Prostate gland (tissue), 2 donors: ENCODE measurements around the gene BIRC7. TPM values are rescaled to one million over a fixed set of nuclear protein-coding genes. Genes with fewer than 3 reads are reported as not detected.

Experiments
- DNase-seq: peaks from one replicate; pipeline ENCODE4 v3.0.0-alpha.2; 2019; ENCODE audit warnings: low spot score
- H3K27ac ChIP-seq, 2 donors: fragments of 200-600 bp; sonication (generic); 2 replicates each; pipeline ENCODE4 v1.5.1; 2017 to 2019
- H3K27me3 ChIP-seq: fragments of 200-600 bp; sonication (generic); replicated peaks from 2 replicates; pipeline ENCODE4 v1.5.1; 2019; ENCODE audit not compliant: insufficient read depth
- H3K36me3 ChIP-seq, 2 donors: fragments of 200-600 bp; sonication (generic); 1 replicate in 1 of 2; 2 replicates in 1 of 2; pipeline versions ENCODE4 v1.5.1 to v1.8.1; 2017 to 2019
- H3K4me1 ChIP-seq: fragments of 200-600 bp; sonication (generic); replicated peaks from 2 replicates; pipeline ENCODE4 v1.5.1; 2019
- H3K4me3 ChIP-seq, 2 donors: fragments of 200-600 bp; sonication (generic); 2 replicates each; pipeline ENCODE4 v1.5.1; 2017 to 2019
- H3K9me3 ChIP-seq: fragments of 200-600 bp; sonication (generic); 2 replicates; pipeline ENCODE4 v1.5.1; 2017
- POLR2A ChIP-seq: fragments of 450-650 bp; IDR thresholded peaks from one replicate; pipeline ENCODE4 v1.6.1; 2016; ENCODE audit warnings: antibody characterized with exemption, mild to moderate bottlenecking
- POLR2AphosphoS5 ChIP-seq: sonication (generic); formaldehyde crosslinking; IDR thresholded peaks from one replicate; pipeline ENCODE4 v1.6.1; 2017; ENCODE audit warnings: antibody characterized with exemption
- WGBS: methylation state at CpG from one replicate; pipeline ENCODE4 v1.1.5; 2018; 5-methylcytosine and 5-hydroxymethylcytosine counted together
- intact Hi-C: fragments of 100-400 bp; cut with DNase I; formaldehyde crosslinking; loops from one replicate; pipeline ENCODE4 v1.14.2; 2022
- total RNA-seq, 2 donors: library from RNA; depleted of rRNA; stranded (reverse); fragments of >200 nt; gene quantifications; one replicate each; pipeline ENCODE4 v1.1.0, GENCODE V29; 2016
- TF ChIP-seq, protein P1 (sequence below), 4 experiments: fragments of 200-600 bp in 2 of 4; fragments of 450-650 bp in 2 of 4; sonication (generic) in 2 of 4; IDR thresholded peaks; 1 replicate in 3 of 4; 2 replicates in 1 of 4; pipeline ENCODE4 v1.5.1; 2016 to 2019; ENCODE audit warnings: antibody characterized with exemption in 4 of 4, mild to moderate bottlenecking in 2 of 4, moderate library complexity in 2 of 4

Gene BIRC7
- total RNA-seq, 2 donors from 2014 or later: not detected

- Histone ChIP-seq H3K27ac (peak overlapping the region in 1 of 2 donors; percentile 67), H3K9me3 (no peaks in the 10 kb centered on the region), H3K27me3 (no peaks in the 10 kb centered on the region), H3K36me3 (no peaks in the 10 kb centered on the region), H3K4me1 (peaks cover 16% of the 10 kb centered on the region), H3K4me3 (no peak overlapping the region)
- TF ChIP-seq POLR2A: no peak
- no peak for TF ChIP-seq POLR2AphosphoS5
- TF ChIP-seq, protein P1, sequence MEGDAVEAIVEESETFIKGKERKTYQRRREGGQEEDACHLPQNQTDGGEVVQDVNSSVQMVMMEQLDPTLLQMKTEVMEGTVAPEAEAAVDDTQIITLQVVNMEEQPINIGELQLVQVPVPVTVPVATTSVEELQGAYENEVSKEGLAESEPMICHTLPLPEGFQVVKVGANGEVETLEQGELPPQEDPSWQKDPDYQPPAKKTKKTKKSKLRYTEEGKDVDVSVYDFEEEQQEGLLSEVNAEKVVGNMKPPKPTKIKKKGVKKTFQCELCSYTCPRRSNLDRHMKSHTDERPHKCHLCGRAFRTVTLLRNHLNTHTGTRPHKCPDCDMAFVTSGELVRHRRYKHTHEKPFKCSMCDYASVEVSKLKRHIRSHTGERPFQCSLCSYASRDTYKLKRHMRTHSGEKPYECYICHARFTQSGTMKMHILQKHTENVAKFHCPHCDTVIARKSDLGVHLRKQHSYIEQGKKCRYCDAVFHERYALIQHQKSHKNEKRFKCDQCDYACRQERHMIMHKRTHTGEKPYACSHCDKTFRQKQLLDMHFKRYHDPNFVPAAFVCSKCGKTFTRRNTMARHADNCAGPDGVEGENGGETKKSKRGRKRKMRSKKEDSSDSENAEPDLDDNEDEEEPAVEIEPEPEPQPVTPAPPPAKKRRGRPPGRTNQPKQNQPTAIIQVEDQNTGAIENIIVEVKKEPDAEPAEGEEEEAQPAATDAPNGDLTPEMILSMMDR (IDR thresholded peaks at IDR 0.05): no peak
- intact Hi-C loops: no loop called here
- DNase-seq: no peak
- WGBS: 62% methylated on average over 6 of the region's 6 CpGs
These were observed 21.2 kb upstream of the BIRC7 start for GRCh38 chr20:63214514-63214913.

- Histone ChIP-seq H3K36me3 (no peaks in the 10 kb centered on the region), H3K4me3 (peak overlapping the region; percentile 94 to 97), H3K9me3 (no peaks in the 10 kb centered on the region), H3K27ac (peak overlapping the region; percentile 62 to 67), H3K4me1 (peaks cover 8% of the 10 kb centered on the region), H3K27me3 (no peaks in the 10 kb centered on the region)
- intact Hi-C loops: no loop called here
- TF ChIP-seq POLR2A (no peak), POLR2AphosphoS5 (no peak)
- TF ChIP-seq, protein P1 (IDR thresholded peaks at IDR 0.05): peak in 1 of 4 experiments; percentile 40
- 2% methylated on average over 54 of the region's 81 CpGs for WGBS
- no peak for DNase-seq
These were observed 20.3 kb upstream of the BIRC7 start for GRCh38 chr20:63215101-63216040.

- Histone ChIP-seq H3K4me1 (peaks cover 8% of the 10 kb centered on the region), H3K4me3 (peak within 1 kb of the TSS; percentile 94 to 97), H3K36me3 (no peaks in the 10 kb centered on the region), H3K27ac (peak within 1 kb of the TSS; percentile 79 to 81), H3K9me3 (no peaks in the 10 kb centered on the region), H3K27me3 (no peaks in the 10 kb centered on the region)
- DNase-seq: peak; percentile 96
- intact Hi-C loops: no loop called here
- WGBS: 1% methylated on average over 70 of the region's 96 CpGs
- TF ChIP-seq, protein P1 (IDR thresholded peaks at IDR 0.05): peak in 1 of 4 experiments; percentile 12
- TF ChIP-seq POLR2AphosphoS5 (peak; percentile 90), POLR2A (peak; percentile 75)
These were observed 19.5 kb upstream of the BIRC7 start, which contains the start of gene YTHDF1 for GRCh38 chr20:63216041-63216848. YTHDF1 (minus strand) TSS chr20:63216131; CDS start chr20:63215892, 239 bp downstream.

GRCh38 chr20:63216849-63217471, 18.7 kb upstream of the BIRC7 start:
- DNase-seq: no peak
- Histone ChIP-seq H3K27ac (peak overlapping the region; percentile 79 to 81), H3K36me3 (no peaks in the 10 kb centered on the region), H3K9me3 (no peaks in the 10 kb centered on the region), H3K4me1 (peaks cover 8% of the 10 kb centered on the region), H3K27me3 (no peaks in the 10 kb centered on the region), H3K4me3 (peak overlapping the region; percentile 94 to 97)
- WGBS: 82% methylated on average over 13 of the region's 13 CpGs
- intact Hi-C loops: no loop called here
- TF ChIP-seq POLR2AphosphoS5: no peak
- no peak for TF ChIP-seq POLR2A
- TF ChIP-seq, protein P1 (IDR thresholded peaks at IDR 0.05): no peak
